ENCODE measurements around the gene SDHB.

Gene SDHB

GRCh38 chr1:16991571-16991970 lies 62.3 kb downstream of the SDHB start:
- peaks cover 51% of the 10 kb centered on the region for H3K36me3 ChIP-seq (ENCODE audit: insufficient read depth, insufficient read length, low read length)
- no peak for DNase-seq (ENCODE audit: low read depth, low spot score)
- H3K4me1 ChIP-seq (ENCODE audit: insufficient read depth, insufficient read length): peaks cover 4% of the 10 kb centered on the region
- no peak for TF ChIP-seq ZNF274 (IDR thresholded peaks at IDR 0.05; ENCODE audit: low read depth, low read length)
- no peaks in the 10 kb centered on the region for H3K9me3 ChIP-seq (ENCODE audit: insufficient read depth, low read length)
- no peaks in the 10 kb centered on the region for H3K27me3 ChIP-seq (ENCODE audit: insufficient read depth, insufficient read length)
- no peak overlapping the region for H3K9ac ChIP-seq (ENCODE audit: insufficient read length, low read depth)
- no peak overlapping the region for H3K4me3 ChIP-seq (ENCODE audit: insufficient read length, low read depth)

GRCh38 chr1:16989676-16990391 lies 64.0 kb downstream of the SDHB start:
- Histone ChIP-seq H3K27me3 (ENCODE audit: insufficient read depth, insufficient read length) (no peaks in the 10 kb centered on the region), H3K9me3 (ENCODE audit: insufficient read depth, low read length) (no peaks in the 10 kb centered on the region), H3K4me1 (ENCODE audit: insufficient read depth, insufficient read length) (peaks cover 4% of the 10 kb centered on the region), H3K36me3 (ENCODE audit: insufficient read depth, insufficient read length, low read length) (peaks cover 59% of the 10 kb centered on the region), H3K9ac (ENCODE audit: insufficient read length, low read depth) (no peak overlapping the region), H3K4me3 (ENCODE audit: insufficient read length, low read depth) (no peak overlapping the region)
- TF ChIP-seq YY1 (IDR thresholded peaks at IDR 0.05; ENCODE audit: insufficient read depth, insufficient read length): no peak
- TF ChIP-seq SUZ12 (IDR thresholded peaks at IDR 0.05; ENCODE audit: extremely low read depth, insufficient read depth, insufficient read length): no peak
- TF ChIP-seq ZNF274 (IDR thresholded peaks at IDR 0.05; ENCODE audit: low read depth, low read length): no peak
- no peak for DNase-seq (ENCODE audit: low read depth, low spot score)

- Histone ChIP-seq H3K36me3 (ENCODE audit: insufficient read depth, insufficient read length, low read length) (peaks cover 53% of the 10 kb centered on the region), H3K9ac (ENCODE audit: insufficient read length, low read depth) (no peak overlapping the region), H3K27me3 (ENCODE audit: insufficient read depth, insufficient read length) (no peaks in the 10 kb centered on the region), H3K4me1 (ENCODE audit: insufficient read depth, insufficient read length) (peaks cover 4% of the 10 kb centered on the region), H3K9me3 (ENCODE audit: insufficient read depth, low read length) (no peaks in the 10 kb centered on the region), H3K4me3 (ENCODE audit: insufficient read length, low read depth) (no peak overlapping the region)
- TF ChIP-seq ZNF274 (IDR thresholded peaks at IDR 0.05; ENCODE audit: low read depth, low read length) (no peak), YY1 (IDR thresholded peaks at IDR 0.05; ENCODE audit: insufficient read depth, insufficient read length) (no peak)
- no peak for DNase-seq (ENCODE audit: low read depth, low spot score)
Measured at GRCh38 chr1:16988210-16988609, 65.6 kb downstream of the SDHB start.

- Histone ChIP-seq H3K27me3 (ENCODE audit: insufficient read depth, insufficient read length) (no peaks in the 10 kb centered on the region), H3K4me1 (ENCODE audit: insufficient read depth, insufficient read length) (peaks cover 4% of the 10 kb centered on the region), H3K4me3 (ENCODE audit: insufficient read length, low read depth) (no peak overlapping the region), H3K36me3 (ENCODE audit: insufficient read depth, insufficient read length, low read length) (peaks cover 48% of the 10 kb centered on the region), H3K9ac (ENCODE audit: insufficient read length, low read depth) (no peak overlapping the region), H3K9me3 (ENCODE audit: insufficient read depth, low read length) (no peaks in the 10 kb centered on the region)
- DNase-seq (ENCODE audit: low read depth, low spot score): no peak
- TF ChIP-seq SUZ12 (IDR thresholded peaks at IDR 0.05; ENCODE audit: extremely low read depth, insufficient read depth, insufficient read length) (no peak), YY1 (IDR thresholded peaks at IDR 0.05; ENCODE audit: insufficient read depth, insufficient read length) (no peak), ZNF274 (IDR thresholded peaks at IDR 0.05; ENCODE audit: low read depth, low read length) (no peak)
Measured at GRCh38 chr1:16986962-16987361, 66.9 kb downstream of the SDHB start.

- TF ChIP-seq YY1 (IDR thresholded peaks at IDR 0.05; ENCODE audit: insufficient read depth, insufficient read length): no peak
- no peak for TF ChIP-seq ZNF274 (IDR thresholded peaks at IDR 0.05; ENCODE audit: low read depth, low read length)
- no peak for TF ChIP-seq SUZ12 (IDR thresholded peaks at IDR 0.05; ENCODE audit: extremely low read depth, insufficient read depth, insufficient read length)
- no peaks in the 10 kb centered on the region for H3K9me3 ChIP-seq (ENCODE audit: insufficient read depth, low read length)
- H3K4me1 ChIP-seq (ENCODE audit: insufficient read depth, insufficient read length): peaks cover 4% of the 10 kb centered on the region
- peaks cover 44% of the 10 kb centered on the region for H3K36me3 ChIP-seq (ENCODE audit: insufficient read depth, insufficient read length, low read length)
- no peak for DNase-seq (ENCODE audit: low read depth, low spot score)
- no peaks in the 10 kb centered on the region for H3K27me3 ChIP-seq (ENCODE audit: insufficient read depth, insufficient read length)
- H3K9ac ChIP-seq (ENCODE audit: insufficient read length, low read depth): no peak overlapping the region
- H3K4me3 ChIP-seq (ENCODE audit: insufficient read length, low read depth): no peak overlapping the region
Measured at GRCh38 chr1:16986560-16986959, 67.3 kb downstream of the SDHB start.

GRCh38 chr1:16986113-16986512 lies 67.7 kb downstream of the SDHB start:
- no peak for DNase-seq (ENCODE audit: low read depth, low spot score)
- Histone ChIP-seq H3K4me1 (ENCODE audit: insufficient read depth, insufficient read length) (peaks cover 8% of the 10 kb centered on the region), H3K9ac (ENCODE audit: insufficient read length, low read depth) (no peak overlapping the region)

GRCh38 chr1:16984717-16985116 lies 69.1 kb downstream of the SDHB start:
- Histone ChIP-seq H3K9ac (ENCODE audit: insufficient read length, low read depth) (no peak overlapping the region), H3K9me3 (ENCODE audit: insufficient read depth, low read length) (no peaks in the 10 kb centered on the region), H3K36me3 (ENCODE audit: insufficient read depth, insufficient read length, low read length) (peaks cover 32% of the 10 kb centered on the region), H3K27me3 (ENCODE audit: insufficient read depth, insufficient read length) (no peaks in the 10 kb centered on the region), H3K4me3 (ENCODE audit: insufficient read length, low read depth) (no peak overlapping the region), H3K4me1 (ENCODE audit: insufficient read depth, insufficient read length) (peaks cover 11% of the 10 kb centered on the region)
- no peak for DNase-seq (ENCODE audit: low read depth, low spot score)
- no peak for TF ChIP-seq SUZ12 (IDR thresholded peaks at IDR 0.05; ENCODE audit: extremely low read depth, insufficient read depth, insufficient read length)
- no peak for TF ChIP-seq ZNF274 (IDR thresholded peaks at IDR 0.05; ENCODE audit: low read depth, low read length)
- no peak for TF ChIP-seq YY1 (IDR thresholded peaks at IDR 0.05; ENCODE audit: insufficient read depth, insufficient read length)

More at GRCh38 chr1:16986113-16986512, 67.7 kb downstream of the SDHB start:
- Histone ChIP-seq H3K27me3 (ENCODE audit: insufficient read depth, insufficient read length) (no peaks in the 10 kb centered on the region), H3K9me3 (ENCODE audit: insufficient read depth, low read length) (no peaks in the 10 kb centered on the region), H3K36me3 (ENCODE audit: insufficient read depth, insufficient read length, low read length) (peaks cover 40% of the 10 kb centered on the region), H3K4me3 (ENCODE audit: insufficient read length, low read depth) (no peak overlapping the region)
- TF ChIP-seq ZNF274 (IDR thresholded peaks at IDR 0.05; ENCODE audit: low read depth, low read length) (no peak), YY1 (IDR thresholded peaks at IDR 0.05; ENCODE audit: insufficient read depth, insufficient read length) (no peak), SUZ12 (IDR thresholded peaks at IDR 0.05; ENCODE audit: extremely low read depth, insufficient read depth, insufficient read length) (no peak)
